Ovary (tissue), 9 donors: ENCODE data around the gene UBR4. TPM values are rescaled to one million over a fixed set of nuclear protein-coding genes. Genes with fewer than 3 reads are reported as not detected.

Experiments
- DNase-seq, 5 donors: peaks; one replicate each; pipeline ENCODE4 v3.0.0-alpha.2; 2019 to 2020
- H3K27ac ChIP-seq, 2 donors: fragments of 200-600 bp; one replicate each; pipeline versions ENCODE4 v1.5.1 to v1.8.0; 2019 to 2022
- H3K27me3 ChIP-seq: fragments of 200-600 bp; one replicate; pipeline ENCODE4 v1.8.0; 2022
- H3K36me3 ChIP-seq: fragments of 200-600 bp; sonication (generic); one replicate; pipeline ENCODE4 v1.5.1; 2019
- H3K4me1 ChIP-seq: one replicate; pipeline ENCODE4 v1.8.1; 2013; ENCODE audit warnings: mild to moderate bottlenecking, moderate library complexity; ENCODE audit not compliant: insufficient read depth
- H3K4me3 ChIP-seq: fragments of 200-600 bp; sonication (generic); one replicate; pipeline ENCODE4 v1.5.1; 2017
- H3K9me3 ChIP-seq, 2 donors: fragments of 200-600 bp in 1 of 2; sonication (generic) in 1 of 2; one replicate each; pipeline versions ENCODE4 v1.5.1 to v1.8.1; 2013 to 2019; ENCODE audit warnings: mild to moderate bottlenecking in 1 of 2, moderate library complexity in 1 of 2
- EP300 ChIP-seq: sonication (generic); formaldehyde crosslinking; IDR thresholded peaks from one replicate; pipeline ENCODE4 v1.6.1; 2017; ENCODE audit warnings: antibody characterized with exemption
- POLR2A ChIP-seq: fragments of 450-650 bp; IDR thresholded peaks from one replicate; pipeline ENCODE4 v1.6.1; 2017; ENCODE audit warnings: antibody characterized with exemption, mild to moderate bottlenecking, moderate library complexity
- WGBS, 3 donors: extraction: QIAGEN DNeasy Blood & Tissue Kit in 1 of 3; methylation state at CpG; one replicate each; pipeline versions ENCODE4 v1.1.5 to v1.1.7; 2013 to 2017; 5-methylcytosine and 5-hydroxymethylcytosine counted together
- intact Hi-C, 4 donors: fragments of 100-400 bp; cut with DNase I; formaldehyde crosslinking; loops; one replicate each; pipeline versions ENCODE4 v1.11.0 to v1.15.1; 2022 to 2023
- polyA plus RNA-seq, 2 donors: library from polyadenylated mRNA; stranded (reverse); fragments of 200-250 nt in 1 of 2; fragments of 350-450 nt in 1 of 2; fragmentation: Illumina TruSeq in 1 of 2; extraction: RNeasy Lipid Tissue Mini Kit (QIAGEN cat#74804) in 1 of 2; gene quantifications; one replicate each; pipeline ENCODE4 v1.2.3, GENCODE V29; 2013 to 2014
- total RNA-seq, 7 donors: library from RNA; depleted of rRNA in 2 of 7; stranded (reverse); fragments of >200 nt in 2 of 7; fragmentation: NEBNext Ultra II Directional in 3 of 7; extraction: Animal tissue kit (Norgen Biotek cat#: 25700) in 3 of 7; gene quantifications; one replicate each; pipeline versions ENCODE4 v1.1.0 to v1.2.4, GENCODE V29; 2016 to 2023
- TF ChIP-seq, protein P1 (sequence below), 3 donors: fragments of 450-650 bp in 2 of 3; fragments of 200-600 bp in 1 of 3; IDR thresholded peaks; one replicate each; pipeline versions ENCODE4 v1.5.1 to v1.8.0; 2016 to 2022; ENCODE audit warnings: antibody characterized with exemption in 3 of 3, mild to moderate bottlenecking in 1 of 3
- donor health status: DM: no; HTN: no; CAD: no; lungs with moderate emphysema.
- donor health status: DM: no; HTN: no; CAD: no.
- donor health status: Bipolar disorder and iron deficiency.
- donor health status: DM: yes; HTN: yes; CAD: no.
- donor health status: DM: no; HTN: no; CAD: no.
- donor health status: DM: yes; HTN: yes; CAD: no.

The UBR4 gene
- total and polyA plus RNA-seq, 9 donors, result 78.7 to 139 (median 118) TPM

GRCh38 chr1:19038732-19039131 lies 171.3 kb downstream of the UBR4 start:
- Histone ChIP-seq H3K4me1 (no peaks in the 10 kb centered on the region), H3K9me3 (no peaks in the 10 kb centered on the region), H3K27me3 (no peaks in the 10 kb centered on the region), H3K27ac (no peak overlapping the region), H3K36me3 (no peaks in the 10 kb centered on the region), H3K4me3 (no peak overlapping the region)
- TF ChIP-seq POLR2A (no peak), EP300 (no peak)
- TF ChIP-seq, protein P1, sequence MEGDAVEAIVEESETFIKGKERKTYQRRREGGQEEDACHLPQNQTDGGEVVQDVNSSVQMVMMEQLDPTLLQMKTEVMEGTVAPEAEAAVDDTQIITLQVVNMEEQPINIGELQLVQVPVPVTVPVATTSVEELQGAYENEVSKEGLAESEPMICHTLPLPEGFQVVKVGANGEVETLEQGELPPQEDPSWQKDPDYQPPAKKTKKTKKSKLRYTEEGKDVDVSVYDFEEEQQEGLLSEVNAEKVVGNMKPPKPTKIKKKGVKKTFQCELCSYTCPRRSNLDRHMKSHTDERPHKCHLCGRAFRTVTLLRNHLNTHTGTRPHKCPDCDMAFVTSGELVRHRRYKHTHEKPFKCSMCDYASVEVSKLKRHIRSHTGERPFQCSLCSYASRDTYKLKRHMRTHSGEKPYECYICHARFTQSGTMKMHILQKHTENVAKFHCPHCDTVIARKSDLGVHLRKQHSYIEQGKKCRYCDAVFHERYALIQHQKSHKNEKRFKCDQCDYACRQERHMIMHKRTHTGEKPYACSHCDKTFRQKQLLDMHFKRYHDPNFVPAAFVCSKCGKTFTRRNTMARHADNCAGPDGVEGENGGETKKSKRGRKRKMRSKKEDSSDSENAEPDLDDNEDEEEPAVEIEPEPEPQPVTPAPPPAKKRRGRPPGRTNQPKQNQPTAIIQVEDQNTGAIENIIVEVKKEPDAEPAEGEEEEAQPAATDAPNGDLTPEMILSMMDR (IDR thresholded peaks at IDR 0.05), result no peak
- no peak for DNase-seq
- 74 to 87% (median 75%) methylated on average over 5 of the region's 5 CpGs for WGBS, 3 donors
- intact Hi-C loops, result no loop called here

DNA sequence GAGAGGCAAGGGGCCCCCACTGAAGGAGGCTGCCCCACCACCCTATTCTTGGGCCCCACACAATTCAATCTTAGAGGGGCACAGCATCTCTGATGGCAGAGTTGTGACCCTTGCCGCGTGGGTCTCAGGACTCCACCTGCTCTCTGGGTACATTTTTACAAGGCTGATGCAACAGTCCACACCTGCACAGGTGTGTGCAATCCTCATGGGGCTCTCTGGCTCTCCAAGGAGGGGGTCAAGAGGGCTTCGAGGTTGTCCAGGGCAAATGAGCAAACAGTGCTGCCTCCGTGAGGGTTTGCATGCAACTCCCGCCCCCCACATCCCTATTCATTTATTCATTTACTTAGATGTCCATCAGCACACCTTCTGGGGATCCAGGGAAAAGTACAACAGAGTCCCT lies 172.0 kb downstream of the UBR4 start:
- no peak for TF ChIP-seq POLR2A
- no peak for TF ChIP-seq EP300
- TF ChIP-seq, protein P1 (IDR thresholded peaks at IDR 0.05), result no peak

DNA sequence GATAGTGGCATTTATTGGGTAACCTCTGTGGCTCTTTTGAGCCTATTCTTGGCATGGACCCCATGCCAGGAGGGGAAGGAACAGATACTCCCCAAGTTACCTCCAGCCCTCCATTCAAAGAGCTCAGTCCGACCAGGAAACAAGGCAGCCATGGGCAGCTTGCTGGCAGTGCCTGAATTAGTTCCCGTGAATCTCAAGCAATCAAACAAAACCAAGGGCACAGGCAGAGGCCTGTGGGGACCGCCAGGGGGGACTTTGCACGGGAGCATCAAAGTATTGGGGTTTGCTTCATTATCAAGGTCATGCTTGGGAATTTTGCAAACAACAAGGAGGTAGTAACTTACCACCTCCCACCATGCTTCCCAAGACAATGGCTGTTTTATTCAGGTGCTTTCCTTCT lies 172.4 kb downstream of the UBR4 start:
- H3K9me3 ChIP-seq, result no peaks in the 10 kb centered on the region

More for the DNA sequence above, 172.0 kb downstream of the UBR4 start:
- no peak for DNase-seq
- Histone ChIP-seq H3K27ac (no peak overlapping the region), H3K4me1 (no peaks in the 10 kb centered on the region), H3K27me3 (no peaks in the 10 kb centered on the region), H3K36me3 (no peaks in the 10 kb centered on the region), H3K9me3 (no peaks in the 10 kb centered on the region), H3K4me3 (no peak overlapping the region)
- 67 to 86% (median 73%) methylated on average over 5 of the region's 5 CpGs for WGBS, 3 donors
- intact Hi-C loops, result no loop called here

DNA sequence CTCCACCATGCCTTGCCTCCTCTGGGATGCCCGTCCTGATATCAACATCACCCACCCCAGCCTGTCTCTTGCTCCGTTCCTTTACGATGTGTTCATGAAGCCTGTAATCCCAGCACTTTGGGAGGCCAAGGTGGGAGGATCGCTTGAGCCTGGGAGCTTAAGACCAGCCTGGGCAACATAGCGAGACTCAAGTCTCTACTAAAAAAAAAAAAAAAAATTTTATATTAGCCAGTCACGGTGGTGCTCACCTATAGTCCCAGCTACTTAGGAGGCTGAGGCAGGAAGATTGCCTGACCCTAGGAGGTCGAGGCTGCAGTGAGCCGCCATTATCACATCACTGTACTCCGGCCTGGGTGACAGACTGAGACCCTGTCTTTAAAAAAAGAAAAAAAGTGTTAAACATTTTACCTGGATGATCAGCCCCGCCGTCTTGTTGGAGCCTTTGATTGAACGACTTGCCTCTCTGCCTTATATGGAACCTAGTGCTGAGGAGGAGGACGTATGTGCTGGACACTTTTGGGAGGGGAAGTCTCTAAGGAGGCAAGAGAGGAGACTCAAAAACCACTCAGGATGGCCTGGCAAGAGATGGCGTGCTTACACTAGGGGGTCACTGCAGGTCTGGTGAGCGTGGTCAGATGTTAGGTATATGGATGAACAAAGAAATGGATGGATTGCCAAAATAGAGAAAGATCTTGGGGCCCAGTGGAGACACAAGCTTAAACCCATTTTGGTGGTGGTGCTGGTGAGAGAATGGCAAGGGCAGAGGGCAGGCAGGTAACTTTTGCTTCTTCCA lies 173.1 kb downstream of the UBR4 start:
- Histone ChIP-seq H3K27me3 (no peaks in the 10 kb centered on the region), H3K27ac (no peak overlapping the region), H3K4me3 (no peak overlapping the region), H3K36me3 (no peaks in the 10 kb centered on the region), H3K9me3 (no peaks in the 10 kb centered on the region), H3K4me1 (no peaks in the 10 kb centered on the region)
- intact Hi-C loops, result no loop called here
- 83 to 89% (median 86%) methylated on average over 15 of the region's 15 CpGs for WGBS, 3 donors
- TF ChIP-seq POLR2A, result no peak
- no peak for TF ChIP-seq EP300
- TF ChIP-seq, protein P1 (IDR thresholded peaks at IDR 0.05), result no peak
- DNase-seq, result no peak

More for the DNA sequence above, 172.4 kb downstream of the UBR4 start:
- no peaks in the 10 kb centered on the region for H3K36me3 ChIP-seq
- no peaks in the 10 kb centered on the region for H3K4me1 ChIP-seq
- H3K27me3 ChIP-seq, result no peaks in the 10 kb centered on the region
- DNase-seq, result no peak
- intact Hi-C loops, result no loop called here
- TF ChIP-seq POLR2A (no peak), EP300 (no peak)
- TF ChIP-seq, protein P1 (IDR thresholded peaks at IDR 0.05), result no peak
- no peak overlapping the region for H3K27ac ChIP-seq
- WGBS, 3 donors, result 56 to 67% (median 62%) methylated on average over 4 of the region's 4 CpGs
- H3K4me3 ChIP-seq, result no peak overlapping the region
